Muscle layer of colon (tissue), 2 donors: Measurements from ENCODE around the gene RASA3.

Source experiments
- H3K27ac ChIP-seq: one replicate; pipeline ENCODE4 v1.7.0; 2013; ENCODE audit warnings: low read depth, mild to moderate bottlenecking, low read length, moderate library complexity
- H3K27me3 ChIP-seq, 2 donors: one replicate each; pipeline ENCODE4 v1.7.0; 2013; ENCODE audit warnings: low read length in 2 of 2, mild to moderate bottlenecking in 2 of 2; ENCODE audit not compliant: insufficient read depth in 2 of 2, control insufficient read depth in 1 of 2
- H3K36me3 ChIP-seq: one replicate; pipeline ENCODE4 v1.7.0; 2013; ENCODE audit warnings: mild to moderate bottlenecking, low read length; ENCODE audit not compliant: insufficient read depth
- H3K4me1 ChIP-seq: one replicate; pipeline ENCODE4 v1.7.0; 2013; ENCODE audit warnings: mild to moderate bottlenecking, low read length; ENCODE audit not compliant: insufficient read depth
- H3K4me3 ChIP-seq, 2 donors: one replicate each; pipeline ENCODE4 v1.7.0; 2013; ENCODE audit warnings: low read length in 2 of 2, low read depth in 1 of 2, mild to moderate bottlenecking in 1 of 2, moderate library complexity in 1 of 2
- H3K9ac ChIP-seq: one replicate; pipeline ENCODE4 v1.7.0; 2013; ENCODE audit warnings: low read length
- H3K9me3 ChIP-seq: one replicate; pipeline ENCODE4 v1.7.0; 2013; ENCODE audit warnings: mild to moderate bottlenecking, low read length
- donor health status: abdominal sarcoma.
- donor health status: Adenocarcinoma of cecum.

Gene RASA3

GRCh38 chr13:114090476-114090875 is 41.9 kb downstream of the RASA3 start:
- Histone ChIP-seq H3K27me3 (no peaks in the 10 kb centered on the region), H3K4me3 (no peak overlapping the region), H3K9me3 (no peaks in the 10 kb centered on the region), H3K4me1 (no peaks in the 10 kb centered on the region), H3K9ac (no peak overlapping the region), H3K36me3 (no peaks in the 10 kb centered on the region), H3K27ac (no peak overlapping the region)

- Histone ChIP-seq H3K36me3 (no peaks in the 10 kb centered on the region), H3K4me1 (no peaks in the 10 kb centered on the region), H3K9ac (no peak overlapping the region), H3K9me3 (no peaks in the 10 kb centered on the region), H3K4me3 (no peak overlapping the region), H3K27me3 (no peaks in the 10 kb centered on the region), H3K27ac (no peak overlapping the region)
These were observed 42.5 kb downstream of the RASA3 start for GRCh38 chr13:114089751-114090400.

GRCh38 chr13:114089341-114089740 is 43.1 kb downstream of the RASA3 start:
- no peaks in the 10 kb centered on the region for H3K9me3 ChIP-seq
- H3K4me1 ChIP-seq, result no peaks in the 10 kb centered on the region
- H3K9ac ChIP-seq, result no peak overlapping the region
- H3K27me3 ChIP-seq, result no peaks in the 10 kb centered on the region
- no peak overlapping the region for H3K4me3 ChIP-seq
- H3K36me3 ChIP-seq, result no peaks in the 10 kb centered on the region
- no peak overlapping the region for H3K27ac ChIP-seq

GRCh38 chr13:114088863-114089262 is 43.6 kb downstream of the RASA3 start:
- no peak overlapping the region for H3K9ac ChIP-seq
- H3K27me3 ChIP-seq, result no peaks in the 10 kb centered on the region
- H3K4me1 ChIP-seq, result no peaks in the 10 kb centered on the region
- H3K9me3 ChIP-seq, result no peaks in the 10 kb centered on the region
- no peak overlapping the region for H3K27ac ChIP-seq
- H3K4me3 ChIP-seq, result no peak overlapping the region
- no peaks in the 10 kb centered on the region for H3K36me3 ChIP-seq

GRCh38 chr13:114088234-114088633 is 44.2 kb downstream of the RASA3 start:
- Histone ChIP-seq H3K36me3 (no peaks in the 10 kb centered on the region), H3K27ac (no peak overlapping the region), H3K27me3 (no peaks in the 10 kb centered on the region), H3K9ac (no peak overlapping the region), H3K4me1 (no peaks in the 10 kb centered on the region), H3K9me3 (no peaks in the 10 kb centered on the region), H3K4me3 (no peak overlapping the region)

GRCh38 chr13:114087430-114087829 is 45.0 kb downstream of the RASA3 start:
- Histone ChIP-seq H3K9ac (no peak overlapping the region), H3K27me3 (no peaks in the 10 kb centered on the region), H3K4me3 (no peak overlapping the region), H3K27ac (no peak overlapping the region), H3K4me1 (no peaks in the 10 kb centered on the region), H3K9me3 (no peaks in the 10 kb centered on the region), H3K36me3 (no peaks in the 10 kb centered on the region)

GRCh38 chr13:114082849-114083645 is 49.4 kb downstream of the RASA3 start:
- Histone ChIP-seq H3K9me3 (no peaks in the 10 kb centered on the region), H3K9ac (no peak overlapping the region), H3K27ac (no peak overlapping the region), H3K4me3 (no peak overlapping the region), H3K27me3 (no peaks in the 10 kb centered on the region), H3K4me1 (peaks cover 5% of the 10 kb centered on the region), H3K36me3 (no peaks in the 10 kb centered on the region)

- Histone ChIP-seq H3K4me1 (peaks cover 13% of the 10 kb centered on the region), H3K9ac (no peak overlapping the region), H3K4me3 (no peak overlapping the region), H3K9me3 (no peaks in the 10 kb centered on the region), H3K27me3 (no peaks in the 10 kb centered on the region), H3K27ac (no peak overlapping the region), H3K36me3 (no peaks in the 10 kb centered on the region)
These were observed 50.4 kb downstream of the RASA3 start for GRCh38 chr13:114081761-114082681.

GRCh38 chr13:114080739-114081561 is 51.5 kb downstream of the RASA3 start:
- Histone ChIP-seq H3K4me3 (no peak overlapping the region), H3K9ac (no peak overlapping the region), H3K27me3 (no peaks in the 10 kb centered on the region), H3K36me3 (no peaks in the 10 kb centered on the region), H3K27ac (no peak overlapping the region), H3K4me1 (peaks cover 13% of the 10 kb centered on the region), H3K9me3 (no peaks in the 10 kb centered on the region)

- Histone ChIP-seq H3K4me1 (peaks cover 13% of the 10 kb centered on the region), H3K27me3 (no peaks in the 10 kb centered on the region), H3K27ac (no peak overlapping the region), H3K9me3 (no peaks in the 10 kb centered on the region), H3K9ac (no peak overlapping the region), H3K4me3 (no peak overlapping the region), H3K36me3 (no peaks in the 10 kb centered on the region)
These were observed 52.6 kb downstream of the RASA3 start for GRCh38 chr13:114079601-114080536.
